COLO829 (cell line): ENCODE results near the gene SUMO3.

ENCODE experiments used
- DNase-seq: peaks from one replicate; pipeline ENCODE4 v3.0.0; 2012; ENCODE audit warnings: low spot score

Gene SUMO3

DNA sequence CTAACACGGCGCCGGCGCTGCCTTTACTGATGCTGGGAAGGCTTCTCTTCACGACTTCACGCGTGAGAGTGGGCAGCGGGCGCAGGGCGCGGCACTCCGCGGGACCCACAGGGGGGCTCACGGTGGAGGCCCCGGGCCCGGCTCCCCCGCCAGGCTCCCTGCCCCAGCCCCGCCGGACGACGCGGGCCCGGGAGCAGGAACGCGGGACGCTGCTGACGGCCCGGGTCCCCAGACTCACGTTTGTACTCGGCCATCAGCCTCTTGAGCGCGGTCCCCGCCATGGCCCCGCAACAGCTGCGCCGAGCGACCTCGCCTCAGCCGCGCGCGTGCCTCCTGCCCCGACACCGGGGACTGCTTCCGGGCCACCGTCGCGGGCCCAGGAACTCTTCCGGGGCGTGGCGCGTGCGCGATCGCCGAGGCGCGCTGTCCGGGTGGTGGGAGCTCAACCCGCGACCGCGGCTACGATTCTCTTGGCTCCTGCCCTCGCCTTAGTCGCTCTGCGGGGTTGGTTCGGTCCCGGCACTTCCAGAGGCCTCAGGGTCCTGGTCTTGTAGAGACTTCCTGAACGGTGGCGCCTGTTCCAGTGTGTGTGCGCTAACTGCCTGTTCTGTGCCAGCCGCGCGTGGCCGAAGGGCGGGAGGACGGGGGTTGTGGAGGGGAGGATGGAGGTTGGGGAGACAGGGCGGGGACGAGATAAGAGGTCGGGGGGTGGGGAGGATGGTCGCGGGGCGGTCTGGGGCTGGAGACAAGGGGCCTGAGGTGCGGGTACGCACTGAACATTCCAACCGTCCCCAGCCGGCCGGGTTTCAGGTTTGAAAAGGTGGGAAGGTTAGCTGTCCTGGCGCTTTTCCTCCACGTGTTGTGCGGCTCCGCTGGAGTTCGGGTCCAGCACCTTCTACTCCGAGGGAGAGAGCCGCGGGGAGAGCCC is 16.1 kb downstream of the SUMO3 start, which contains the start of gene UBE2G2:
Gene UBE2G2 (minus strand): TSS at position 353 of the 928 bp plus-strand sequence. CDS start 72 bp downstream, at position 281.
- DNase-seq = peak; percentile 75

DNA sequence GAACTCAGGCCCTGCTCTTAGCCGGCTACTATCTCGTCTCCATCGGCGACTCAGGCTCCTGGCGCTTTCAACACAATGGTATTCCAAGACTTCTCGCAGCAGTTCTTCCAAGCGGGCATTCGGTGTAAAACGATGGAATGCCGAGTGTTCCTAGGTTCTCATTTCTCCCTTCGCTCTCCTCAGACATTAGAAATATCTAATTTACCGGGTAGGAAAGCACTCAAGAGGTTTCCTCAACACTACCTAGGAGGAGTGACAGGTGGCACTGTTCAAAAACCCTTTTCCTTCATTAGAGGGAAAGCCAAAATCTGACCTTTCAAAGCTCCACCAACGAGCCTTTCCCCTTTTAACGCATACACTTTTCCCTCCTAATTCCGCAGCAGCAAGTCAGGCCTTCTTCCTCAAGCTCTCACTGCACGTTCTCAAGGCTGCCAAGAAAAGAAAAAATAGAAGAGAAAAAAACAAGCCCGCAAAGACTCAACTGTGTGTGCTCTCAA is 16.8 kb downstream of the SUMO3 start:
- peak; percentile 49 for DNase-seq

DNA sequence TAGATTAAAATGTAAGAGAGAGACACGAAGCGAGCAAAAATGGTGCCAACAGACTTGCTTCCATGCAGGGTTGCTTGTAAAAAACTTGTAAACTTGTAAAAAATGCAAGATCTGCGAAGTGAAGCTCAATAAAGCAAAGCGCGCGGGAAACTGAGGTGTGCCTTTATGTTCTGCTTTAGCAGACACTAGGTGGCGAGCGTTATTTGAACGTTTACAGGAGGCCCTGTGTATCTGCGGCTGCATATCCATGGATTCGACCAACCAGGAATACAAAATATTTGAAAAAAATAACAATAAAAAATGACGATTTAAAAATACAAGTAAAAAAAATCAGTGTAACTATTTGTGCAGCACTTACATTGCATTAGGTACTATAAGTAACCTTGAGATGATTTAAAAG is 17.8 kb downstream of the SUMO3 start:
- no peak for DNase-seq

DNA sequence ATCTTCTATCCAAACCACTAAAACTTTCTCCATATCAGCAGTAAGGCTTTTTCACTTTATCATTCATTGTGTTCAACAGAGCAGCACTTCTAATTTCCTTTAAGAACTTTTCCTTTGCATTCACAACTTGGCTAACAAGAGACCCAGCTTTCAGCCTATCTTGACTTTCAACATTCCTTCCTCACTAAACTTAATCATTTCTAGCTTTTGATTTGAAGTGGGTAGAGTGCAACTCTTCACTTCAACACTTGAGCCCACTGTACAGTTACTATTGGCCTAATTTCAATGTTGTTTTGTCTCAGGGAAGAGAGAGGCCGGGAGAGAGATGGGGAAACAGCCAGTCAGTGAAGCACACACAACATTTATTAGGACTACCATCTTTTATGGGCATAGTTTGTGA is 18.2 kb downstream of the SUMO3 start:
- no peak for DNase-seq

DNA sequence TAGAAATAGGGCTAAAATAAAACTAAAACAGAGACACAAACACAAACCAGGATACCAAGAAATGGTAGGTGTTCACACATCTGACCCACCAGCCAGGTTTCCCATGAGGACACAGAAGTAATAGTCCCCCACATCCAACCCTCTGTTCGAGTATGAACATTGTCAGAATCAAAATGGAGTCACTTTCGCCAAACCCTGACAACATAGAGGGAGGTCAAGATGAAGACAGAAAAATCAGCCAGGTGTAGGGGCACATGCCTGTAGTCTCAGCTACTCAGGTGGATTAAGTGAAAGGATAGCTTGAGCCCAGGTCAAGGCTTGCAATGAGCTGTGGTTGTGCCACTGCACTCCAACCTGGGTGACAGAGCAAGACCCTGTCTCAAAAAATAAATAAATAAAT is 20.1 kb downstream of the SUMO3 start:
- DNase-seq = no peak

DNA sequence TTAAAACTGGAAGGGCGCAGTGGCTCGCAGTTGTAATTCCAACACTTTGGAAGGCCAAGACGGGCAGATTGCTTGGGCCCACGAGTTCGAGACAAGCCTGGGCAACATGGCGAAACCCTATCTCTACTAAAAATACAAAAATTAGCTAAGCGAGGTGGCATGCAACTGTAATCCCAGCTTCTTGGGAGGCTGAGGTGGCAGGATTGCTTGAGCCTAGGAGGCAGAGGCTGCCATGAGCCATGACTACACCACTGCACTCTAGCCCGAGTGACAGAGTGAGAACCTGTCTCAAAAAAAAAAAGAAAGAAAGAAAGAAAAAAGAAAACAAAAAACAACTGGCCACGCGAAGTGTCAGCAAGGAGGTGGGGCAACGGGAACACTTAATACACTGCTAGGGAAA is 22.5 kb downstream of the SUMO3 start:
- no peak for DNase-seq

DNA sequence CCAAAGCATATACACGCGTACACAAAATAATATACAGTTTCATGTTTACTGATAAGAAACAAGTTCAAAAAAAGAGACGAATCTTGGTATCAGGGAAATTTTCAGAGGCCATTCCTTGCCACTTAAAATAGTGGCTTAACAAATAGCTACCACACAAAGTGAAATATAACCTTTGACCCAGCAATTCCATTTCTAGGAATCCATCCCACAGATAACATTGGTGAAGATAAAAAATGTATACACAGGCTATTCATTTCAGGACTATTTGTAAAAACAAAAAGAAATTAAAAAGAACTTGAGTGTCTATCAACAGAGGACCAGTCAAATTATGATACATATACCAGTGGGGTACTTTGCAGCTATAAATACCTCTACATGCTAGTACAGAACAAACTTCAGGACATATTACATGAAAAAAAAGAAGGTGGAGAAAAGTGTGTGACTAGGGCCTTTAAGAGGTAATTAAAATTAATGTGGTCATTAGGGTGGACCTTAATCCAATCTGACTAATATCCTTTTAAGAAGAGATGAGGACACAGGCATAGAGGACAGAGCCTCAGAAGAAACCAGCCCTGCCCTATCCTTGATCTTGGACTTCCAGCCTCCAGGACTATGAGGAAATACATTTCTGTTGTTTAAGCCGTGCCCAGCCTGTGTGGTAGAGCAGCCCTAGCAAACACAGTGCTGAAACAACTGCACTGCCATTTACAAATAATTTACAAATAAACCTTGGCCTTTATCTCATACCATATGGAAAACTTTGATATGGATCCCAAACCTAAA is 24.1 kb downstream of the SUMO3 start:
- DNase-seq = no peak

DNA sequence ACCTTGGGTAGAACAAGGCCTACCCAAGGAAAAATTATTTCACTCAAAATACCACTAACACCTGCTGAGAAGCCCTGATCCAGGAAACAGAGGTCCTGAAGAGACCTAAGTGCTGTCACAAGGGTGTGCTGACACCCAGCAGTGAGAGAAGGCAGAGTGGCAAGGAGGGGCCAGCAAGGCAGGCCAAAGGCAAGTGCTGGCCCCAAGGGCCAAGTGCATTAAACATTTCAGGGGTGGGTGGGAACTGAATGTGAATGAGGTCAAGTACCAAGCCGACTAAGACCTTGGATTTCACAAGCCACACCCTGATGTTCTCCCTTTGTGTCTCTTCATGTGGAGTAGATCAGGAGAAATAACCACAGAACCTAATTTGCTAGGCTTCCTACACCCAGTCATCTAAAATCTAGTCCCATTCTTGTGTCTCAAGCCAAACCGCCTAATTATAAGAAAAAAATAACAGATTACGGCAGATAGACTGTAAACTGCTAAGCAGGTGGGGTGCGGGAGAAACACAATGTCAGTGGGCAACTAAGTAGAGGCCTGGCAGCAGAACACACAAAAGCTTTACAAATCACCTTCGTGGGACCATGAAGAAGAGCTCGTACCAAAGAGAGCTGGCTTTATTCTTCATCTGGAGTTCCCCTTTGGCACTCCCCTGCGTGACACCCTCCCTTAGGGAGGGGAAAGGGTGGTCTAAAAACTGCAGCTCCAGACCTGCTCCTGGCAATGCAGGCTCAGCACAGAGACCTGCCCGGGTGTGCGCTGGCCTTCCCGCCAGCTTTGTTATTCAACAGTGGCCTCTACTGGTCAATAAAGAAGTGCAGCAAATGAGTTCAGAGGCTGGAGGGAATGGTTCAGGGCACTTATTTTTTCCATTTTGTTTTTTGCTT is 24.9 kb downstream of the SUMO3 start:
- DNase-seq = peak; percentile 78

DNA sequence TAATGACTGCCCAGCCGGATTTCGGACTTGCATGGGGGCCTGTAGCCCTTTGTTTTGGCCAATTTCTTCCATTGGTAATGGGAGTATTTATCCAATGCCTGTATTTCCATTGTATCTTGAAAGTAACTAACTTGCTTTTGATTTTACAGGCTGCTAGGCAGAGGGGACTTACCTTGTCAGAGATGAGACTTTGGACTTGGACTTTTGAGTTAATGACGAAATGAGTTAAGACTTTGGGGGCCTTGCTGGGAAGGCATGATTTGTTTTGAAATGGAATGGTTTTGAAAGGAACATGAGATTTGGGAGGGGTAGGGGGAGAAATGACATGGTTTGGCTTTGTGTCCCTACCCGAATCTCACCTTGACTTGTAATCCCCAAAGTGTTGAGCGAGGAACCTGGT is 25.9 kb downstream of the SUMO3 start:
- no peak for DNase-seq

DNA sequence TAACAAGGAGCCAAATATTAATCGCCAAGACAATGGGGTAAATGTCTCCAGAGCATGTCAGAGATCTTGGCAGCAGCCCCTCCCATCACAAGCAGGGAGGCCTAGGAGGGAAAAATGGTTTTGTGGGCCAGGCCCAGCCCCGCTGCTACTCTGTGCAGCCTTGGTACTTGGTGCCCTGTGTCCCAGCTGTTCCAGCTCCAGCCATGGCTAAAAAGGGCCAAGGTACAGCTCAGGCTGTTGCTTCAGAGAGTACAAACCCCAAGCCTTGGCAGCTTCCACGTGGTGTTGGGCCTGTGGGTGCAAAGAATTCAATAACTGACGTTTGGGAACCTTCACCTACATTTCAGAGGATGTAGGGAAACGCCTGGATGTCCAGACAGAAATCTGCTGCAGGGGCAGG is 26.6 kb downstream of the SUMO3 start:
- no peak for DNase-seq

DNA sequence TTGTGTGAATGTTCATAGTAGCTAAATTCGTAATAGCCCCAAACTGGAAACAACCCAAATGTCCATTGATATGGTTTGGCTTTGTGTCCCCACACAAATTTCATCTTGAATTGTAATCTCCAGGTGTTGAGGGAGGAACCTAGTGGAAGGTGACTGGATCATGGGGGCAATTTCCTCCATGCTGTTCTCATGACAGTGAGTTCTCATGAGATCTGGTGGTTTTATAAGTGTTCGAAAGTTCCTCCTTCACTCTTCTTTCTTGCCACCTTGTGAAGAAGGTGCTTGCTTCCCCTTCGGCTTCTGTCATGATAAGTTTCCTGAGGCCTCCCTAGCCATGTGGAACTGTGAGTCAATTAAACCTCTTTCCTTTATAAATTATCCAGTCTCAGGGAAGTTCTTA is 27.5 kb downstream of the SUMO3 start:
- no peak for DNase-seq

DNA sequence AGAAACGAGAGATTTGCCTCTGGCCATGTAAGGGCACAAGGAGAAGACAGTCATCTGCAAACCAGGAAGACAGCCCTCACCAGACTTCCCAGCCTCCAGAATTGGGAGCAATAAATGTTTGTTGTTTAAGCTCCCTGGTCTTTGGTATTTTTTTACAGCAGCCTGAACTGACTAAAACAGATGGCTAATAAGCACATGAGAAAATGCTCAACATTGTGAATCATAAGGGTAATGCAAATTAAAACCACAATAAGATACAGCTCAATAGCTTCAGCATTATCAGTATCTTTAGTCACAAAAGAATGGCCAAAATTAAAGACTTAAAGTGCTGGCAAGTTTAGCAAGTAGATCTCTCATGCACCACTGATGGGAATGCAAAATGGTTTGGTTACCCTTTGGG is 28.0 kb downstream of the SUMO3 start:
- peak; percentile 15 for DNase-seq

DNA sequence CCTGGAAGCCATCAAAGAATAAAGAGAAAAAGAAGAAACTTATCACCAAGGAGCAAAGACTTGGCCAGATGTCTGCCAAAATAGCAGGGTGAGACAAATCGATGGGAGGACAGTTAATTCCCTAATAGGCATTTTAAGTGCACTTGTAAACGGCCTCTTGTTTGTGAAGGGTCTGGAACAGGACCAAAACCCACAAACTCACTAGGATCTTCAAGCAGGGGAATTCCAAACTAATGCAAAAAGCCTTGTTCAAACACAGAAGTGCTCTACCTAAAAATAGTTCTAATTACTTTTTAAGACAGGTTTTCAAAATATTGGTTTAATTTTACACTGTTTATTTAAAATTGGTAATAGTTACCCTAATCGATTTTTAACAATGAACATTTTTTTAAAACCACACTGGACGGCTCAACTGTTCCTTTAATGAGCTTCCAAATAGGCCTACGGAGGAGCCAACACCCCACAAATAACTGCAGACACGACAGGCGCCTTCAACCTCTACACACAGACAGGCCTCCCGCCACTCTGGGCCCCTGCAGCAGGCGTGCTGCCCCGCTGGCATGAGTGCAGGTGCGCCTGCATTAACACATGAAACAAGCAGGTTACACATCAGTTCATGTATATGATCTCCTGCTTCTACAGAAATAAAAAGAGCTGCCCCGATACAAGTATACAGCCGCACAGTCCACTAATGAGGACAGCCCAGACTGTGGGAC is 32.1 kb downstream of the SUMO3 start:
- DNase-seq = no peak

DNA sequence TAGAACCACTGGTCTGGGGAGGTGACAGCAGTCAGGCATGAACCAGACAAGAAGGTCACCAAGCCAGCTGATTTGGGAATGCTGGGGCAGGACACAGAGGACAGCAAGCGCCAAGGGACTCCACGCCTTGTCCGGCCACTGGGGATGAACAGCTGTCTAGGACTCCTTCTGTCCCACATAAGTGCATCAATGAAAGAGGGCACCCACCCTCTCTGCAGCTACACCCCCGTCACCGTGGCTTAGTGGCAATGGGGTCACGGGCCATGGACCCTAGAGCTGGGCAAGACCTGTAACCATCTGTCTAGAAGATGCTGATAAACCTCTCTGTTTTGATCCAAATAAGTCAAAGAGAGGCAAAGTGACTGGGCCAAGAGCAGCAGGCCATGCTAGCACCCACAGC is 33.1 kb downstream of the SUMO3 start:
- DNase-seq = no peak

DNA sequence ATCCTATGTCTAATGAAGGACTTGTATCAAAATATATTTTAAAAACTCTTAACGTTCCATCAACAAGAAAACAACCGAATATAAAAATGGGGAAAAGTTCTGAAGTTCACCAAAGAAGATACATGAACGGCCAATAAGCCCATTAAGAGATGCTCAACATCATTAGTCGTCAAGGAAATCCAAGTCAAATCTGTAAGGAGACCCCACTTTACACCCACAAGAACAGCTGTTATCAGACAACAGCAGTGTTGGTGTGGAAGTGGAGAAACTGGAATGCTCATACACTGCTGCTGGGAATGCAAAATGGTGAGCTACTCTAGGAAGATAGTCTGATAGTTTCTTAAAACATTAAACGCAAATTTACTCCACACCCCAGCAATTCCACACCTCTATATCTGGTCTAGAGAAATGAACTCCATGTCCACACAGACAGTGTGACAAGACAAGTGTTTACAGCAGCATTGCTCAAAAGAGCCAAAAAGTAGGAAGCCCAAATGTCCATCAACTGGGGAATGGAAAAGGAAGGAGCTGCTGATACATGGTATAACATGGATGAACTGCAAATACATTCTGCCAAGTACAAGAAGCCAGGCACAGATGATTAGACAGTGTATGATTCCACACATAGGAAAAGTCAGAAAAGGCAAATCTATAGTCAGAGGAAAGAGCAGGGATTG is 34.7 kb downstream of the SUMO3 start:
- DNase-seq = no peak

DNA sequence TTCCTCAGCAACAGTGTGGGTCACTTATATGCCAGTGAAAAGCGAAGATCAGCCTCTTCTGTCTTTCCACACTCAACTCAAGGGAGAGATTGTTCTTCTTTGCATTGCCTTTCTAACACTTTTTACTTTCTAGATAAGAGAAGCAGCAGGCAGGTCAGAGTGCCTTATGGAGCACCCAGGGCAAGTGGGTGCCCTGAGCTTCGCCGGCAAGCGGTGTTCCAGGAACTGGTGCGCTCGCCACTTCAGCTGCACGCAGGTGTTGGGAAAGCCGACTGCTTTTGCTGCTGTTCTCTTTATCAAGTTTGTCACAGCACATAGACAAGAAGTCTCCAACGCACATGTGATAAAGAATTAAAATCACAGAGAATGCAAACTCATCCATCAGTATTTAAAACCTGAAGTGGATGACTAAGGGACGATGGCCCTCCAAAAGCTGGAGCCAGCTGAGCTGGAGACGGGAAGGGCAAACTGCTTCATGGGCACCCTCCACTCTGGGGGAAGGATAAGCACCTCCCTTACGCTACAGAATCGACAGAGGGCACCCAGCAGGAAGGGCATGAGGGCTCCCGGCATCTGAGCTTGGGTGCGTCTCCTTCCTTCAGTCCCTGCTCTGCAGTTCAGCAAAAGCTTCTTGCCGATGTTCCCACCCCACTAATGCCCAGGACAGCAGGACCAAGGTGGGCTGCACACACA is 36.9 kb downstream of the SUMO3 start:
- no peak for DNase-seq

DNA sequence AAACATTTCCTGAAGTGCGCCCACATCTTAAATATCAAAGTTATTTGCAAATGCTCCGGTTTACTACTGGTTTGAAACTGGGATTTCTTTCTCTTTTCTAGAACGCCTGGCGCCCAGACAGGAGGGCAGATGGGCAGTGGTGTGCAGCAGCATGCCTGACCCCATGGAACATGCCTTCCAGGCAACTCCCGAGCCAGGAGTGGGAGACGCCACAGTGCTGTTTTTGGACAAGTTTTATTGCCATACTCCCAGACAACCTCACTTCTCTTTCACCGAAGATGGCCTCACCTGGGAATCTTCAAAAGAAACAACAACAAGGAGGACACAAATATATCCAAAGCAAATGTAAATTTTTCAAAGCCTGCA is 37.7 kb downstream of the SUMO3 start:
- no peak for DNase-seq

DNA sequence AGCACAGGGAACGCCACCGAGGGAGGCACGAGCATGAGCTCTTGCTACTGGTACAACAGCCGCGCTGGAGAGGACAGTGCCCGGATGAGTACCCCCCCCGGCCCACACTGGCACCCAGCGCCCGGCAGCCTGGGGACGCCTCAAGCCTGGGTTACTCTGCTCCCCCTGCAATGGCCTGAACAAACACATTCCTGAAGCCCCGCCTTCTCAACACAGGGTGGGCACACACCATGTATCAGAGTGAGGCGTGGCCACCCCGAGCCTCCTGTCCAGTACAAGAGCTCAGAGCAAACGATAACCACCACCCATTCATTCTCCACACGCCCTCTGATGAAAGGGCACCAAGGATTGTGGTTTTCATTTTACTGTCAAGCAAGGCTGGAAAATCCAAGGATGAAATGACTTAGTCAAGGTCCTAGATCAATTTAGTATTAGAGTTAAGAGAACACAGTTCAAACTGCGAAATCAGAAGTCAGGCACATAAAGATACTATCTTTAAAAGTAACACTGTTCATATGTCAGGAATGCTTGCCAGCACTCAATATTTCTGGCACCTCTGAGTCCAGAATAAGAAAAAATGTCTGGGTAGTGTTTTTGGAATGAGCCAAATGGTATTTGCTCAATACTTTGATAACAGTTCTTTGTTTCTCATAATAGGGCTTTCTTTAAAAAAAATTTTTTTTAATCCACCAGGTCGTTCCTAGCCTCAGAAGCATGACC is 38.3 kb downstream of the SUMO3 start:
- DNase-seq = peak; percentile 36

DNA sequence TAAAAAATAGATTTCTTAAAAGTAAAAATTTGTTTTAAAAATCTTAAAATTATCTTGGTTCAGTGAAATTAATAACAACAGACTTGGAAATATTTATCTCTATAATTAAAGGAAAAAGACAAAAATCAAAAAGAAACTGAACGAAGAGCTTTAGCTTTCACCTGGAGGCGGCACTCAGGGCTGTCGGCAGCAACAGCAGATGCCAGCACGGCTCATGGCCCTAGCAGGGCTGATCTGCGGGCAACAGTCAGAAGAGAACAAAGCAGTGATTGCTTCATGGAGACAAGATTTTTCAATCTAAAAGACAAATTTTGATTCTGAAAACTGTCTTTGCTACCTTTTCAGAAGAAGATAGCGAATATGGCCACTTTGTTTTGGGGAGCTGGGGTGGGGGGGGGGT is 38.9 kb downstream of the SUMO3 start:
- DNase-seq = no peak
